CD14-positive monocyte (primary cell): ENCODE data around the gene CKAP2L. TPM values are rescaled to one million over a fixed set of nuclear protein-coding genes. Genes with fewer than 3 reads are reported as not detected.
"Not testable (repeated sequence)": the region's sequence is repeated elsewhere in the genome, so short reads cannot be mapped to it uniquely, and the experiment has no call there.

ENCODE experiments used
- DNase-seq, 3 donors: peaks; one replicate each; pipeline ENCODE4 v3.0.0-alpha.2; 2011 to 2022
- H2AFZ ChIP-seq: 2 replicates; pipeline ENCODE4 v1.6.0; 2012; ENCODE audit warnings: mild to moderate bottlenecking, low read depth, low read length, inconsistent platforms; ENCODE audit not compliant: insufficient read depth, poor library complexity, severe bottlenecking
- H3K27ac ChIP-seq, 2 donors: 1 replicate in 1 of 2; 2 replicates in 1 of 2; pipeline ENCODE4 v1.5.1; 2012 to 2013; ENCODE audit warnings: low read length in 2 of 2, control low read depth in 1 of 2, inconsistent platforms in 1 of 2, low read depth in 1 of 2, mild to moderate bottlenecking in 1 of 2
- H3K27me3 ChIP-seq, 2 donors: one replicate each; pipeline versions ENCODE4 v1.6.0 to v1.6.1; 2011 to 2013; ENCODE audit warnings: low read length in 2 of 2; ENCODE audit not compliant: control insufficient read depth in 2 of 2, insufficient read depth in 2 of 2
- H3K36me3 ChIP-seq, 2 donors: replicated peaks in 1 of 2; 1 replicate in 1 of 2; 2 replicates in 1 of 2; pipeline versions ENCODE4 v1.5.1 to v1.6.1; 2012 to 2013; ENCODE audit warnings: low read length in 2 of 2, control low read depth in 1 of 2, inconsistent platforms in 1 of 2, mild to moderate bottlenecking in 1 of 2; ENCODE audit not compliant: insufficient read depth in 2 of 2, control insufficient read depth in 1 of 2
- H3K4me1 ChIP-seq, 2 donors: 1 replicate in 1 of 2; 2 replicates in 1 of 2; pipeline versions ENCODE4 v1.5.1 to v1.6.1; 2012 to 2013; ENCODE audit warnings: low read length in 2 of 2, control low read depth in 1 of 2, inconsistent platforms in 1 of 2, mild to moderate bottlenecking in 1 of 2, moderate library complexity in 1 of 2; ENCODE audit not compliant: insufficient read depth in 2 of 2, control insufficient read depth in 1 of 2
- H3K4me2 ChIP-seq: replicated peaks from 2 replicates; pipeline ENCODE3; 2012; ENCODE audit warnings: low read length, moderate library complexity, mild to moderate bottlenecking; ENCODE audit not compliant: poor library complexity, severe bottlenecking; ENCODE audit errors: extremely low read depth
- H3K4me3 ChIP-seq, 3 experiments: fragments of 200-600 bp in 1 of 3; sonication (generic) in 1 of 3; replicated peaks in 1 of 3; 1 replicate in 2 of 3; 2 replicates in 1 of 3; pipeline ENCODE4 v1.5.1; 2011 to 2013; ENCODE audit warnings: low read length in 3 of 3, mild to moderate bottlenecking in 3 of 3, control low read depth in 2 of 3, low read depth in 2 of 3, inconsistent platforms in 1 of 3, moderate library complexity in 1 of 3
- H3K79me2 ChIP-seq: 2 replicates; pipeline ENCODE4 v1.6.0; 2012; ENCODE audit warnings: mild to moderate bottlenecking, control low read depth, inconsistent platforms, low read length, moderate library complexity; ENCODE audit not compliant: insufficient read depth
- H3K9ac ChIP-seq: 2 replicates; pipeline ENCODE4 v1.6.0; 2017; ENCODE audit warnings: low read length, mild to moderate bottlenecking; ENCODE audit not compliant: insufficient read depth, poor library complexity, severe bottlenecking
- H3K9me3 ChIP-seq, 2 donors: replicated peaks in 1 of 2; 1 replicate in 1 of 2; 2 replicates in 1 of 2; pipeline versions ENCODE4 v1.5.1 to v1.6.1; 2012 to 2013; ENCODE audit warnings: low read length in 2 of 2, control low read depth in 1 of 2; ENCODE audit not compliant: control insufficient read depth in 1 of 2, insufficient read depth in 1 of 2
- H4K20me1 ChIP-seq: 2 replicates; pipeline ENCODE4 v1.6.0; 2012; ENCODE audit warnings: mild to moderate bottlenecking, low read length, control low read depth, moderate library complexity; ENCODE audit not compliant: insufficient read depth
- H3K27ac Mint-ChIP-seq, 7 donors: one replicate each; pipeline ENCODE4 v1.8.0; 2020; ENCODE audit warnings: mild to moderate bottlenecking in 7 of 7, mixed read lengths in 7 of 7, moderate library complexity in 6 of 7, inconsistent platforms in 2 of 7
- H3K27me3 Mint-ChIP-seq, 3 donors: one replicate each; pipeline ENCODE4 v1.8.0; 2021 to 2022; ENCODE audit warnings: low read depth in 3 of 3, mild to moderate bottlenecking in 3 of 3, mixed read lengths in 3 of 3, moderate library complexity in 3 of 3, inconsistent platforms in 1 of 3
- H3K36me3 Mint-ChIP-seq, 2 donors: one replicate each; pipeline ENCODE4 v1.8.0; 2020; ENCODE audit warnings: mixed read lengths in 2 of 2, inconsistent platforms in 1 of 2, mild to moderate bottlenecking in 1 of 2
- H3K4me1 Mint-ChIP-seq: one replicate; pipeline ENCODE4 v1.8.0; 2020; ENCODE audit warnings: mild to moderate bottlenecking, mixed read lengths
- H3K4me3 Mint-ChIP-seq, 2 donors: one replicate each; pipeline ENCODE4 v1.8.0; 2020; ENCODE audit warnings: mild to moderate bottlenecking in 2 of 2, mixed read lengths in 2 of 2, moderate library complexity in 1 of 2
- H3K9me3 Mint-ChIP-seq, 7 donors: one replicate each; pipeline ENCODE4 v1.8.0; 2020 to 2022; ENCODE audit warnings: mixed read lengths in 7 of 7, mild to moderate bottlenecking in 6 of 7, moderate library complexity in 6 of 7, inconsistent platforms in 2 of 7
- CTCF ChIP-seq: fragments of 200-600 bp; IDR thresholded peaks from one replicate; pipeline ENCODE4 v1.8.0; 2022; ENCODE audit warnings: antibody characterized with exemption, mild to moderate bottlenecking
- WGBS: methylation state at CpG from one replicate; pipeline ENCODE4 v1.1.5; 2013; ENCODE audit warnings: missing lambda C conversion rate; ENCODE audit not compliant: insufficient coverage; 5-methylcytosine and 5-hydroxymethylcytosine counted together
- intact Hi-C, 2 donors: fragments of 100-400 bp; cut with micrococcal nuclease; formaldehyde crosslinking; loops; one replicate each; pipeline versions ENCODE4 v1.15.0 to v1.15.1; 2023
- polyA plus RNA-seq, 3 donors: library from polyadenylated mRNA; depleted of rRNA in 1 of 3; unstranded in 2 of 3; stranded (reverse) in 1 of 3; fragments of 300-500 nt in 2 of 3; fragments of >200 nt in 1 of 3; fragmentation: Illumina TruSeq in 2 of 3; gene quantifications; 1 replicate in 2 of 3; 2 replicates in 1 of 3; pipeline ENCODE4 v1.2.3, GENCODE V29; 2012 to 2021

The CKAP2L gene
- polyA plus RNA-seq, 3 donors, result 0.04 to 0.24 TPM; not detected in 1

- Histone ChIP-seq H3K27me3 (no peaks in the 10 kb centered on the region), H3K27ac (peak overlapping the region; percentile 91 to 96), H3K4me3 (peak overlapping the region in 1 of 3 experiments; percentile 49), H3K4me2 (peak overlapping the region; percentile 68), H2AFZ (peak overlapping the region; percentile 67), H4K20me1 (no peaks in the 10 kb centered on the region), H3K9ac (peak overlapping the region; percentile 49), H3K9me3 (no peaks in the 10 kb centered on the region), H3K79me2 (no peaks in the 10 kb centered on the region), H3K36me3 (no peaks in the 10 kb centered on the region), H3K4me1 (peaks cover 61 to 66% of the 10 kb centered on the region in 2 donors)
- no peak for DNase-seq
- intact Hi-C loops, result no loop called here
- Mint-ChIP-seq H3K4me1 (peaks cover 78% of the 10 kb centered on the region), H3K9me3 (no peaks in the 10 kb centered on the region), H3K4me3 (no peak overlapping the region), H3K27me3 (peaks cover 0 to 8% (median 3%) of the 10 kb centered on the region in 3 donors), H3K27ac (peak overlapping the region; percentile 95 to 99 (median 98)), H3K36me3 (peaks cover 0 to 2% of the 10 kb centered on the region in 2 donors)
- 81% methylated on average over 3 of the region's 10 CpGs for WGBS
- TF ChIP-seq CTCF, result no peak
Measured at GRCh38 chr2:112708968-112709367, 55.4 kb downstream of the CKAP2L start.

- WGBS, result no CpG with 5 or more reads among the region's 9 CpGs
- intact Hi-C loops, result not testable (repeated sequence)
Measured at GRCh38 chr2:112706947-112707346, 57.5 kb downstream of the CKAP2L start.

More at GRCh38 chr2:112706947-112707346, 57.5 kb downstream of the CKAP2L start:
- H3K4me3 Mint-ChIP-seq, H2AFZ ChIP-seq, H3K27me3 ChIP-seq, H3K79me2 ChIP-seq, H3K9ac ChIP-seq, H3K4me2 ChIP-seq, H3K27me3 Mint-ChIP-seq, H3K36me3 Mint-ChIP-seq, DNase-seq, H3K9me3 ChIP-seq, H3K9me3 Mint-ChIP-seq, H4K20me1 ChIP-seq, H3K36me3 ChIP-seq: not testable (repeated sequence)
- H3K4me3 ChIP-seq, result peak overlapping the region in 1 of 3 experiments; percentile 14
- peak overlapping the region; percentile 91 to 96 for H3K27ac ChIP-seq
- Mint-ChIP-seq H3K27ac (peak overlapping the region; percentile 65 to 99 (median 98)), H3K4me1 (peaks cover 69% of the 10 kb centered on the region)
- H3K4me1 ChIP-seq, result peaks cover 71 to 78% of the 10 kb centered on the region in 2 donors
